Keratinocyte (primary cell): Measurements from ENCODE around the gene NR3C2. TPM values are rescaled to one million over a fixed set of nuclear protein-coding genes. Genes with fewer than 3 reads are reported as not detected.

Experiments used
- DNase-seq: peaks from one replicate; pipeline ENCODE4 v3.0.0-alpha.2; 2011; ENCODE audit warnings: low read depth, missing footprints, low spot score
- FAIRE-seq: peaks from 2 replicates; lab custom pipeline; 2011; peaks lifted over from hg19 to GRCh38; lab: Jason Lieb, UNC
- H2AFZ ChIP-seq: 2 replicates; pipeline ENCODE4 v1.6.0; 2012; ENCODE audit warnings: low read length, control low read depth, inconsistent platforms; ENCODE audit not compliant: control insufficient read depth
- H3K27ac ChIP-seq: 2 replicates; pipeline ENCODE4 v1.5.1; 2011; ENCODE audit warnings: low read length; ENCODE audit not compliant: control insufficient read depth, insufficient read depth
- H3K27me3 ChIP-seq: 3 replicates; pipeline ENCODE4 v1.6.0; 2011; ENCODE audit warnings: low read length; ENCODE audit not compliant: control insufficient read depth, insufficient read depth; ENCODE audit errors: extremely low read depth
- H3K36me3 ChIP-seq, 2 experiments: 2 replicates in 1 of 2; 3 replicates in 1 of 2; pipeline ENCODE4 v1.5.1; 2011; ENCODE audit warnings: low read length in 2 of 2, mild to moderate bottlenecking in 1 of 2; ENCODE audit not compliant: control insufficient read depth in 2 of 2, insufficient read depth in 2 of 2; ENCODE audit errors: extremely low read depth in 1 of 2
- H3K4me1 ChIP-seq: 3 replicates; pipeline ENCODE4 v1.5.1; 2011; ENCODE audit warnings: low read length; ENCODE audit not compliant: control insufficient read depth, insufficient read depth; ENCODE audit errors: extremely low read depth
- H3K4me2 ChIP-seq: 3 replicates; pipeline ENCODE4 v1.6.0; 2011; ENCODE audit warnings: low read depth, low read length; ENCODE audit not compliant: control insufficient read depth, insufficient read depth; ENCODE audit errors: extremely low read depth
- H3K4me3 ChIP-seq, 3 experiments: fragments of 200-600 bp in 1 of 3; sonication (generic) in 1 of 3; 2 replicates in 2 of 3; 3 replicates in 1 of 3; pipeline ENCODE4 v1.5.1; 2011 to 2016; ENCODE audit warnings: low read length in 3 of 3, mild to moderate bottlenecking in 3 of 3, control low read depth in 2 of 3, inconsistent platforms in 1 of 3, low read depth in 1 of 3, mixed read lengths in 1 of 3, mixed run types in 1 of 3, moderate library complexity in 1 of 3; ENCODE audit not compliant: control insufficient read depth in 2 of 3, insufficient read depth in 2 of 3; ENCODE audit errors: extremely low read depth in 1 of 3
- H3K79me2 ChIP-seq: 2 replicates; pipeline ENCODE4 v1.6.0; 2012; ENCODE audit warnings: low read length; ENCODE audit not compliant: control insufficient read depth, insufficient read depth
- H3K9ac ChIP-seq: 3 replicates; pipeline ENCODE4 v1.6.0; 2011; ENCODE audit warnings: low read length; ENCODE audit not compliant: control insufficient read depth, insufficient read depth; ENCODE audit errors: extremely low read depth
- H3K9me1 ChIP-seq: 3 replicates; pipeline ENCODE4 v1.6.0; 2011; ENCODE audit warnings: low read length; ENCODE audit not compliant: control insufficient read depth, insufficient read depth; ENCODE audit errors: extremely low read depth
- H3K9me3 ChIP-seq: 2 replicates; pipeline ENCODE4 v1.5.1; 2012; ENCODE audit warnings: low read depth, low read length; ENCODE audit not compliant: control insufficient read depth
- H4K20me1 ChIP-seq: 3 replicates; pipeline ENCODE4 v1.6.0; 2011; ENCODE audit warnings: low read length; ENCODE audit not compliant: control insufficient read depth, insufficient read depth; ENCODE audit errors: extremely low read depth
- EZH2 ChIP-seq: IDR thresholded peaks from one replicate; pipeline ENCODE4 v1.6.1; 2012; ENCODE audit warnings: inconsistent platforms, mild to moderate bottlenecking, low read length, moderate library complexity
- dilution Hi-C: fragments of 300-500 bp; cut with MboI; formaldehyde crosslinking; loops from one replicate; pipeline ENCODE4 v1.7.0; 2020; ENCODE audit warnings: low sequenced_read_pairs; ENCODE audit not compliant: extremely low pct_ligation_motif_present
- polyA plus RNA-seq, 5 experiments: library from polyadenylated mRNA; depleted of rRNA in 3 of 5; stranded (reverse) in 3 of 5; stranded (forward) in 1 of 5; unstranded in 1 of 5; fragments of >200 nt; gene quantifications; 1 replicate in 1 of 5; 2 replicates in 3 of 5; 3 replicates in 1 of 5; pipeline versions ENCODE4 v1.2.1 to v1.2.3, GENCODE V29; 2011 to 2012; ENCODE audit warnings: missing spikeins in 2 of 5, low read depth in 1 of 5, low replicate concordance in 1 of 5
- TF ChIP-seq, protein P1 (sequence below), 3 experiments: IDR thresholded peaks in 1 of 3; conservative IDR thresholded peaks in 1 of 3; optimal IDR thresholded peaks in 1 of 3; 2 replicates in 2 of 3; 3 replicates in 1 of 3; pipeline versions ENCODE3 to v1.5.1; 2011; ENCODE audit warnings: low read length in 3 of 3, mild to moderate bottlenecking in 3 of 3, moderate library complexity in 2 of 3, control low read depth in 1 of 3, inconsistent platforms in 1 of 3; ENCODE audit not compliant: insufficient read depth in 2 of 3; ENCODE audit errors: extremely low read depth in 1 of 3

NR3C2 gene
- polyA plus RNA-seq, 1 donor (not counting 4 experiments of a cell fraction or from before 2014, with no cell fraction given): 1.5 TPM

DNA sequence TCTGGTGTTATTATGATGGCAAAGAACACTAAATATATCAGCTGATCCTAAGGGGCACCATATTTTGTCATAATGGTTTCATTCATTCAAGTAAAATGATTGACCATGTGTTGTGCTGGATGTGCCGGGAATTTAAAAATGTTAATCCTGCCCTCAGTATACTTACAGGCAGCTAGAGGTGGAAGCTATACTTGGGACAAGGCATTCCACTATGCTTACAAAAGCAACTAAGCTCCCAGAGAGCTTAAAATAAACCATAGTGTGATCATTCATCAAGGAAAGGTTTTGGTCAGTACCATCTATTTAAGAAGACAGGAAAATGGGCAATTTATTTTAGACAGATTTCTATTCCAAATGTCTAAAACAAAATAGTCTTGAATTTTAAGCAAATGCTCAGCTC, 46.4 kb downstream of the NR3C2 start:
- no peak overlapping the region for H3K4me2 ChIP-seq
- no peaks in the 10 kb centered on the region for H3K36me3 ChIP-seq
- H3K4me1 ChIP-seq: no peaks in the 10 kb centered on the region
- H3K9me3 ChIP-seq: no peaks in the 10 kb centered on the region
- H3K9ac ChIP-seq: no peak overlapping the region
- H3K27ac ChIP-seq: no peak overlapping the region
- DNase-seq (no peak), FAIRE-seq (no peak)
- H3K79me2 ChIP-seq: no peaks in the 10 kb centered on the region
- no peaks in the 10 kb centered on the region for H3K27me3 ChIP-seq
- H2AFZ ChIP-seq: no peak overlapping the region
- dilution Hi-C loops: no loop called here
- H3K9me1 ChIP-seq: no peaks in the 10 kb centered on the region
- no peak for TF ChIP-seq EZH2
- TF ChIP-seq, protein P1, sequence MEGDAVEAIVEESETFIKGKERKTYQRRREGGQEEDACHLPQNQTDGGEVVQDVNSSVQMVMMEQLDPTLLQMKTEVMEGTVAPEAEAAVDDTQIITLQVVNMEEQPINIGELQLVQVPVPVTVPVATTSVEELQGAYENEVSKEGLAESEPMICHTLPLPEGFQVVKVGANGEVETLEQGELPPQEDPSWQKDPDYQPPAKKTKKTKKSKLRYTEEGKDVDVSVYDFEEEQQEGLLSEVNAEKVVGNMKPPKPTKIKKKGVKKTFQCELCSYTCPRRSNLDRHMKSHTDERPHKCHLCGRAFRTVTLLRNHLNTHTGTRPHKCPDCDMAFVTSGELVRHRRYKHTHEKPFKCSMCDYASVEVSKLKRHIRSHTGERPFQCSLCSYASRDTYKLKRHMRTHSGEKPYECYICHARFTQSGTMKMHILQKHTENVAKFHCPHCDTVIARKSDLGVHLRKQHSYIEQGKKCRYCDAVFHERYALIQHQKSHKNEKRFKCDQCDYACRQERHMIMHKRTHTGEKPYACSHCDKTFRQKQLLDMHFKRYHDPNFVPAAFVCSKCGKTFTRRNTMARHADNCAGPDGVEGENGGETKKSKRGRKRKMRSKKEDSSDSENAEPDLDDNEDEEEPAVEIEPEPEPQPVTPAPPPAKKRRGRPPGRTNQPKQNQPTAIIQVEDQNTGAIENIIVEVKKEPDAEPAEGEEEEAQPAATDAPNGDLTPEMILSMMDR (optimal IDR thresholded peaks at IDR 0.05 in 1 of 3, IDR thresholded peaks at IDR 0.05 in 1 of 3, conservative IDR thresholded peaks at IDR 0.05 in 1 of 3; ENCODE audit: extremely low read depth in 1 of 3, insufficient read depth in 2 of 3, low read length in 3 of 3): no peak
- H4K20me1 ChIP-seq: no peaks in the 10 kb centered on the region
- no peak overlapping the region for H3K4me3 ChIP-seq

DNA sequence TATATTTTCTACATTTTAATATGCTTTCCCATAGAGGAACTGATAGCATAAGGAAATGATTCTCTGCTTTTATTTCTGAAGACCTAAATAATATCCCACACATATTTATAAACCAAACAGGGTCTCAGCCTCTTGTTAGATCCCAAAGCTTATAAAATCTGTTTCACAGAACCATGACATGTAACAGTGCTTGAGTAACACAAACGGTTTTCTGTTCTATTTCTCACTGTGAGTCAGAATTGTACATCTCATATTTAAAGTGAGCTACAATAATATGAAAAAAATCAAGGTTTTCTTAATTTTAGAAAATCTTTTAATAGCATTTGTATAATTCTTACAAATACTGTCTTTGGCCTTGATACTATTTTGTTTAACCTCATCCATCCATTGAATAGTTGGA, 51.2 kb downstream of the NR3C2 start:
- dilution Hi-C loops: no loop called here
- DNase-seq: no peak
- no peaks in the 10 kb centered on the region for H3K27me3 ChIP-seq
- no peaks in the 10 kb centered on the region for H3K4me1 ChIP-seq
- FAIRE-seq: no peak
- no peaks in the 10 kb centered on the region for H3K79me2 ChIP-seq
- TF ChIP-seq, protein P1 (optimal IDR thresholded peaks at IDR 0.05 in 1 of 3, IDR thresholded peaks at IDR 0.05 in 1 of 3, conservative IDR thresholded peaks at IDR 0.05 in 1 of 3; ENCODE audit: extremely low read depth in 1 of 3, insufficient read depth in 2 of 3, low read length in 3 of 3): no peak
- no peak for TF ChIP-seq EZH2
- no peak overlapping the region for H2AFZ ChIP-seq
- no peaks in the 10 kb centered on the region for H3K9me3 ChIP-seq
- no peaks in the 10 kb centered on the region for H4K20me1 ChIP-seq
- no peaks in the 10 kb centered on the region for H3K9me1 ChIP-seq
- no peak overlapping the region for H3K4me3 ChIP-seq
- H3K27ac ChIP-seq: no peak overlapping the region
- no peaks in the 10 kb centered on the region for H3K36me3 ChIP-seq
- H3K9ac ChIP-seq: no peak overlapping the region
- no peak overlapping the region for H3K4me2 ChIP-seq
